Lower leg skin (tissue), 3 donors: ENCODE data around the gene TTC8.

ENCODE experiments used
- CTCF ChIP-seq, 3 donors: fragments of 450-650 bp; IDR thresholded peaks; one replicate each; pipeline ENCODE4 v1.5.1; 2016; ENCODE audit warnings: antibody characterized with exemption in 3 of 3, mild to moderate bottlenecking in 3 of 3, moderate library complexity in 2 of 3
- POLR2A ChIP-seq, 2 donors: fragments of 450-650 bp; IDR thresholded peaks; one replicate each; pipeline ENCODE4 v1.6.1; 2016 to 2017; ENCODE audit warnings: antibody characterized with exemption in 2 of 2, mild to moderate bottlenecking in 1 of 2, moderate library complexity in 1 of 2

- no peak for TF ChIP-seq POLR2A (IDR thresholded peaks at IDR 0.05)
- no peak for TF ChIP-seq CTCF (IDR thresholded peaks at IDR 0.05)
Measured at GRCh38 chr14:88818018-88818417, 6.4 kb upstream of the TTC8 start.
